Keratinocyte (primary cell): ENCODE measurements around the gene FAM124A. TPM values are rescaled to one million over a fixed set of nuclear protein-coding genes. Genes with fewer than 3 reads are reported as not detected.

Experiments used
- DNase-seq: peaks from one replicate; pipeline ENCODE4 v3.0.0-alpha.2; 2011; ENCODE audit warnings: low read depth, missing footprints, low spot score
- FAIRE-seq: peaks from 2 replicates; lab custom pipeline; 2011; peaks lifted over from hg19 to GRCh38; lab: Jason Lieb, UNC
- H2AFZ ChIP-seq: 2 replicates; pipeline ENCODE4 v1.6.0; 2012; ENCODE audit warnings: low read length, control low read depth, inconsistent platforms; ENCODE audit not compliant: control insufficient read depth
- H3K27ac ChIP-seq: 2 replicates; pipeline ENCODE4 v1.5.1; 2011; ENCODE audit warnings: low read length; ENCODE audit not compliant: control insufficient read depth, insufficient read depth
- H3K27me3 ChIP-seq: 3 replicates; pipeline ENCODE4 v1.6.0; 2011; ENCODE audit warnings: low read length; ENCODE audit not compliant: control insufficient read depth, insufficient read depth; ENCODE audit errors: extremely low read depth
- H3K36me3 ChIP-seq, 2 experiments: 2 replicates in 1 of 2; 3 replicates in 1 of 2; pipeline ENCODE4 v1.5.1; 2011; ENCODE audit warnings: low read length in 2 of 2, mild to moderate bottlenecking in 1 of 2; ENCODE audit not compliant: control insufficient read depth in 2 of 2, insufficient read depth in 2 of 2; ENCODE audit errors: extremely low read depth in 1 of 2
- H3K4me1 ChIP-seq: 3 replicates; pipeline ENCODE4 v1.5.1; 2011; ENCODE audit warnings: low read length; ENCODE audit not compliant: control insufficient read depth, insufficient read depth; ENCODE audit errors: extremely low read depth
- H3K4me2 ChIP-seq: 3 replicates; pipeline ENCODE4 v1.6.0; 2011; ENCODE audit warnings: low read depth, low read length; ENCODE audit not compliant: control insufficient read depth, insufficient read depth; ENCODE audit errors: extremely low read depth
- H3K4me3 ChIP-seq, 3 experiments: fragments of 200-600 bp in 1 of 3; sonication (generic) in 1 of 3; 2 replicates in 2 of 3; 3 replicates in 1 of 3; pipeline ENCODE4 v1.5.1; 2011 to 2016; ENCODE audit warnings: low read length in 3 of 3, mild to moderate bottlenecking in 3 of 3, control low read depth in 2 of 3, inconsistent platforms in 1 of 3, low read depth in 1 of 3, mixed read lengths in 1 of 3, mixed run types in 1 of 3, moderate library complexity in 1 of 3; ENCODE audit not compliant: control insufficient read depth in 2 of 3, insufficient read depth in 2 of 3; ENCODE audit errors: extremely low read depth in 1 of 3
- H3K79me2 ChIP-seq: 2 replicates; pipeline ENCODE4 v1.6.0; 2012; ENCODE audit warnings: low read length; ENCODE audit not compliant: control insufficient read depth, insufficient read depth
- H3K9ac ChIP-seq: 3 replicates; pipeline ENCODE4 v1.6.0; 2011; ENCODE audit warnings: low read length; ENCODE audit not compliant: control insufficient read depth, insufficient read depth; ENCODE audit errors: extremely low read depth
- H3K9me1 ChIP-seq: 3 replicates; pipeline ENCODE4 v1.6.0; 2011; ENCODE audit warnings: low read length; ENCODE audit not compliant: control insufficient read depth, insufficient read depth; ENCODE audit errors: extremely low read depth
- H3K9me3 ChIP-seq: 2 replicates; pipeline ENCODE4 v1.5.1; 2012; ENCODE audit warnings: low read depth, low read length; ENCODE audit not compliant: control insufficient read depth
- H4K20me1 ChIP-seq: 3 replicates; pipeline ENCODE4 v1.6.0; 2011; ENCODE audit warnings: low read length; ENCODE audit not compliant: control insufficient read depth, insufficient read depth; ENCODE audit errors: extremely low read depth
- CTCF ChIP-seq, 3 experiments: IDR thresholded peaks in 1 of 3; conservative IDR thresholded peaks in 1 of 3; optimal IDR thresholded peaks in 1 of 3; 2 replicates in 2 of 3; 3 replicates in 1 of 3; pipeline versions ENCODE3 to v1.5.1; 2011; ENCODE audit warnings: low read length in 3 of 3, mild to moderate bottlenecking in 3 of 3, moderate library complexity in 2 of 3, control low read depth in 1 of 3, inconsistent platforms in 1 of 3; ENCODE audit not compliant: insufficient read depth in 2 of 3; ENCODE audit errors: extremely low read depth in 1 of 3
- EZH2 ChIP-seq: IDR thresholded peaks from one replicate; pipeline ENCODE4 v1.6.1; 2012; ENCODE audit warnings: inconsistent platforms, mild to moderate bottlenecking, low read length, moderate library complexity
- dilution Hi-C: fragments of 300-500 bp; cut with MboI; formaldehyde crosslinking; loops from one replicate; pipeline ENCODE4 v1.7.0; 2020; ENCODE audit warnings: low sequenced_read_pairs; ENCODE audit not compliant: extremely low pct_ligation_motif_present
- polyA plus RNA-seq, 5 experiments: library from polyadenylated mRNA; depleted of rRNA in 3 of 5; stranded (reverse) in 3 of 5; stranded (forward) in 1 of 5; unstranded in 1 of 5; fragments of >200 nt; gene quantifications; 1 replicate in 1 of 5; 2 replicates in 3 of 5; 3 replicates in 1 of 5; pipeline versions ENCODE4 v1.2.1 to v1.2.3, GENCODE V29; 2011 to 2012; ENCODE audit warnings: missing spikeins in 2 of 5, low read depth in 1 of 5, low replicate concordance in 1 of 5

Gene FAM124A
- polyA plus RNA-seq, 1 donor (not counting 4 experiments of a cell fraction or from before 2014, with no cell fraction given), result 0.05 TPM

GRCh38 chr13:51218626-51219025 is 3.6 kb upstream of the FAM124A start:
- Histone ChIP-seq H3K27me3 (peaks cover 33% of the 10 kb centered on the region), H3K4me1 (peaks cover 4% of the 10 kb centered on the region), H3K9ac (no peak overlapping the region), H3K9me3 (no peaks in the 10 kb centered on the region), H3K9me1 (no peaks in the 10 kb centered on the region), H4K20me1 (no peaks in the 10 kb centered on the region), H3K4me3 (no peak overlapping the region), H3K27ac (no peak overlapping the region), H3K79me2 (no peaks in the 10 kb centered on the region), H2AFZ (no peak overlapping the region), H3K36me3 (no peaks in the 10 kb centered on the region), H3K4me2 (no peak overlapping the region)
- no peak for TF ChIP-seq EZH2
- no peak for TF ChIP-seq CTCF (optimal IDR thresholded peaks at IDR 0.05 in 1 of 3, IDR thresholded peaks at IDR 0.05 in 1 of 3, conservative IDR thresholded peaks at IDR 0.05 in 1 of 3; ENCODE audit: extremely low read depth in 1 of 3, insufficient read depth in 2 of 3, low read length in 3 of 3)
- dilution Hi-C loops, result no loop called here
- DNase-seq (no peak), FAIRE-seq (no peak)

GRCh38 chr13:51220706-51221105 is 1.5 kb upstream of the FAM124A start:
- no peak overlapping the region for H3K27ac ChIP-seq
- no peak overlapping the region for H2AFZ ChIP-seq
- no peak for TF ChIP-seq CTCF (optimal IDR thresholded peaks at IDR 0.05 in 1 of 3, IDR thresholded peaks at IDR 0.05 in 1 of 3, conservative IDR thresholded peaks at IDR 0.05 in 1 of 3; ENCODE audit: extremely low read depth in 1 of 3, insufficient read depth in 2 of 3, low read length in 3 of 3)
- no peak for TF ChIP-seq EZH2
- no peak for DNase-seq
- no peaks in the 10 kb centered on the region for H4K20me1 ChIP-seq
- H3K9me1 ChIP-seq, result no peaks in the 10 kb centered on the region
- H3K4me2 ChIP-seq, result no peak overlapping the region
- H3K9ac ChIP-seq, result no peak overlapping the region
- no peaks in the 10 kb centered on the region for H3K36me3 ChIP-seq
- H3K9me3 ChIP-seq, result no peaks in the 10 kb centered on the region
- peaks cover 4% of the 10 kb centered on the region for H3K4me1 ChIP-seq
- peaks cover 52% of the 10 kb centered on the region for H3K27me3 ChIP-seq
- no peak for FAIRE-seq
- H3K79me2 ChIP-seq, result no peaks in the 10 kb centered on the region
- no peak overlapping the region for H3K4me3 ChIP-seq
- dilution Hi-C loops, result no loop called here
